Aorta (tissue), 5 donors: Measurements from ENCODE around the gene SPTBN4. TPM values are rescaled to one million over a fixed set of nuclear protein-coding genes. Genes with fewer than 3 reads are reported as not detected.

ENCODE experiments used
- ATAC-seq: fragments of 200-7000 bp; cut with Tn5 transposase; one replicate; pipeline ENCODE4 v1.9.1; 2022; ENCODE audit warnings: moderate library complexity; ENCODE audit not compliant: low FRiP score
- DNase-seq, 2 donors: peaks; one replicate each; pipeline ENCODE4 v3.0.0-alpha.2; 2020
- H3K27ac ChIP-seq, 2 donors: one replicate each; pipeline ENCODE4 v1.5.1; 2013; ENCODE audit warnings: low read length in 2 of 2, mild to moderate bottlenecking in 2 of 2, moderate library complexity in 2 of 2, control low read depth in 1 of 2, inconsistent platforms in 1 of 2, low read depth in 1 of 2
- H3K27me3 ChIP-seq, 2 donors: one replicate each; pipeline ENCODE4 v1.6.1; 2013; ENCODE audit warnings: control low read depth in 1 of 2, low read length in 1 of 2, mild to moderate bottlenecking in 1 of 2, moderate library complexity in 1 of 2; ENCODE audit not compliant: insufficient read depth in 2 of 2, control insufficient read depth in 1 of 2
- H3K36me3 ChIP-seq, 2 donors: one replicate each; pipeline ENCODE4 v1.6.1; 2013; ENCODE audit warnings: control low read depth in 1 of 2, low read length in 1 of 2, mild to moderate bottlenecking in 1 of 2; ENCODE audit not compliant: insufficient read depth in 2 of 2, control insufficient read depth in 1 of 2
- H3K4me1 ChIP-seq, 2 donors: one replicate each; pipeline ENCODE4 v1.6.1; 2013; ENCODE audit warnings: low read length in 2 of 2, control low read depth in 1 of 2, mild to moderate bottlenecking in 1 of 2, moderate library complexity in 1 of 2; ENCODE audit not compliant: insufficient read depth in 2 of 2, control insufficient read depth in 1 of 2
- H3K4me3 ChIP-seq, 2 donors: one replicate each; pipeline ENCODE4 v1.5.1; 2013; ENCODE audit warnings: low read length in 2 of 2, control low read depth in 1 of 2, mild to moderate bottlenecking in 1 of 2
- H3K9me3 ChIP-seq: one replicate; pipeline ENCODE4 v1.6.1; 2013; ENCODE audit warnings: mild to moderate bottlenecking, low read length; ENCODE audit not compliant: control insufficient read depth
- WGBS, 2 donors: extraction: QIAGEN DNeasy Blood & Tissue Kit; methylation state at CpG; one replicate each; pipeline ENCODE4 v1.1.7; 2013; 5-methylcytosine and 5-hydroxymethylcytosine counted together
- intact Hi-C, 2 donors: fragments of 100-400 bp; cut with DNase I; formaldehyde crosslinking; loops; one replicate each; pipeline versions ENCODE4 v1.14.2 to v1.15.0; 2022
- polyA plus RNA-seq, 2 donors: library from polyadenylated mRNA; stranded (reverse); fragments of 200-250 nt; gene quantifications; one replicate each; pipeline ENCODE4 v1.2.3, GENCODE V29; 2013
- total RNA-seq, 2 donors: library from RNA; stranded (reverse); fragmentation: NEBNext Ultra II Directional; extraction: Animal tissue kit (Norgen Biotek cat#: 25700); gene quantifications; one replicate each; pipeline ENCODE4 v1.2.1, GENCODE V29; 2021
- donor health status: healthy with polysubstance abuse.
- donor health status: Bipolar disorder and iron deficiency.
- donor health status: DM: no; HTN: no; CAD: no.
- donor health status: DM: no; HTN: no; CAD: no.
- donor health status: DM: yes; HTN: yes; CAD: no.

Gene SPTBN4
- total and polyA plus RNA-seq, 4 donors: 0.25 to 4.1 (median 2.5) TPM

GRCh38 chr19:40583283-40583682 lies 116.5 kb downstream of the SPTBN4 start:
- no peak for ATAC-seq
- WGBS, 2 donors: 88% methylated on average over 12 to 14 of the region's 14 CpGs

GRCh38 chr19:40584007-40584406 lies 117.2 kb downstream of the SPTBN4 start:
- no peak for DNase-seq
- H3K36me3 ChIP-seq: peaks cover 0 to 9% of the 10 kb centered on the region in 2 donors

More at GRCh38 chr19:40583283-40583682, 116.5 kb downstream of the SPTBN4 start:
- peaks cover 0 to 9% of the 10 kb centered on the region in 2 donors for H3K36me3 ChIP-seq
- H3K9me3 ChIP-seq: no peaks in the 10 kb centered on the region
- DNase-seq: no peak
- H3K4me3 ChIP-seq: no peak overlapping the region
- H3K27ac ChIP-seq: no peak overlapping the region
- intact Hi-C loops: no loop called here
- no peaks in the 10 kb centered on the region for H3K27me3 ChIP-seq
- no peaks in the 10 kb centered on the region for H3K4me1 ChIP-seq

GRCh38 chr19:40585241-40585981 lies 118.6 kb downstream of the SPTBN4 start:
- H3K4me3 ChIP-seq: no peak overlapping the region
- DNase-seq: no peak
- no peaks in the 10 kb centered on the region for H3K9me3 ChIP-seq
- no peak overlapping the region for H3K27ac ChIP-seq
- H3K36me3 ChIP-seq: peaks cover 0 to 7% of the 10 kb centered on the region in 2 donors
- H3K27me3 ChIP-seq: no peaks in the 10 kb centered on the region
- intact Hi-C loops: no loop called here
- no peak for ATAC-seq
- 90 to 93% methylated on average over 11 of the region's 11 CpGs for WGBS, 2 donors
- H3K4me1 ChIP-seq: no peaks in the 10 kb centered on the region

More at GRCh38 chr19:40584007-40584406, 117.2 kb downstream of the SPTBN4 start:
- H3K9me3 ChIP-seq: no peaks in the 10 kb centered on the region
- H3K4me1 ChIP-seq: no peaks in the 10 kb centered on the region
- WGBS, 2 donors: 89 to 97% methylated on average over 5 of the region's 5 CpGs
- no peak overlapping the region for H3K27ac ChIP-seq
- H3K27me3 ChIP-seq: no peaks in the 10 kb centered on the region
- H3K4me3 ChIP-seq: no peak overlapping the region
- intact Hi-C loops: no loop called here
- no peak for ATAC-seq

GRCh38 chr19:40585982-40586422 lies 119.2 kb downstream of the SPTBN4 start:
- H3K4me1 ChIP-seq: no peaks in the 10 kb centered on the region

GRCh38 chr19:40586611-40587010 lies 119.8 kb downstream of the SPTBN4 start:
- ATAC-seq (no peak), DNase-seq (no peak)
- Histone ChIP-seq H3K36me3 (peaks cover 0 to 6% of the 10 kb centered on the region in 2 donors), H3K9me3 (no peaks in the 10 kb centered on the region), H3K4me1 (no peaks in the 10 kb centered on the region), H3K4me3 (no peak overlapping the region), H3K27ac (no peak overlapping the region), H3K27me3 (no peaks in the 10 kb centered on the region)
- WGBS, 2 donors: 96 to 97% methylated on average over 14 of the region's 14 CpGs
- intact Hi-C loops: no loop called here

More at GRCh38 chr19:40585982-40586422, 119.2 kb downstream of the SPTBN4 start:
- 89 to 93% methylated on average over 2 of the region's 2 CpGs for WGBS, 2 donors
- H3K9me3 ChIP-seq: no peaks in the 10 kb centered on the region
- H3K36me3 ChIP-seq: peaks cover 0 to 6% of the 10 kb centered on the region in 2 donors
- intact Hi-C loops: no loop called here
- DNase-seq (no peak), ATAC-seq (no peak)
- no peak overlapping the region for H3K4me3 ChIP-seq
- H3K27me3 ChIP-seq: no peaks in the 10 kb centered on the region
- no peak overlapping the region for H3K27ac ChIP-seq

GRCh38 chr19:40588110-40588854 lies 121.5 kb downstream of the SPTBN4 start:
- no peak overlapping the region for H3K27ac ChIP-seq
- DNase-seq (no peak), ATAC-seq (no peak)
- 91 to 95% methylated on average over 19 of the region's 19 CpGs for WGBS, 2 donors
- peaks cover 0 to 6% of the 10 kb centered on the region in 2 donors for H3K36me3 ChIP-seq
- intact Hi-C loops: no loop called here
- H3K4me3 ChIP-seq: no peak overlapping the region
- no peaks in the 10 kb centered on the region for H3K9me3 ChIP-seq
- H3K4me1 ChIP-seq: no peaks in the 10 kb centered on the region
- no peaks in the 10 kb centered on the region for H3K27me3 ChIP-seq

GRCh38 chr19:40588926-40589569 lies 122.2 kb downstream of the SPTBN4 start:
- peaks cover 0 to 6% of the 10 kb centered on the region in 2 donors for H3K36me3 ChIP-seq
- H3K27ac ChIP-seq: no peak overlapping the region
- peak in 1 of 2 donors; percentile 65 for DNase-seq
- 82 to 90% methylated on average over 7 to 9 of the region's 9 CpGs for WGBS, 2 donors
- no peak for ATAC-seq
- no peaks in the 10 kb centered on the region for H3K4me1 ChIP-seq
- no peaks in the 10 kb centered on the region for H3K9me3 ChIP-seq
- no peak overlapping the region for H3K4me3 ChIP-seq
- H3K27me3 ChIP-seq: no peaks in the 10 kb centered on the region
- intact Hi-C loops: no loop called here

- peak in 1 of 2 donors; percentile 70 for DNase-seq
- no peak overlapping the region for H3K27ac ChIP-seq
- no peak overlapping the region for H3K4me3 ChIP-seq
- H3K27me3 ChIP-seq: no peaks in the 10 kb centered on the region
- no peaks in the 10 kb centered on the region for H3K4me1 ChIP-seq
- peaks cover 0 to 6% of the 10 kb centered on the region in 2 donors for H3K36me3 ChIP-seq
- H3K9me3 ChIP-seq: no peaks in the 10 kb centered on the region
- WGBS, 2 donors: 90 to 92% methylated on average over 26 of the region's 26 CpGs
- peak; percentile 40 for ATAC-seq
- intact Hi-C loops: loop anchor here in 1 of 2 donors (10.0 kb wide), 1 partner anchor 125 kb away; the partner anchor contains the start of genes BLVRB and SPTBN4
Observed at GRCh38 chr19:40589591-40590429, 123.0 kb downstream of the SPTBN4 start.
